HepG2 (cell line): ENCODE data around the gene CD300A. TPM values are rescaled to one million over a fixed set of nuclear protein-coding genes. Genes with fewer than 3 reads are reported as not detected.

Source experiments
- ATF4 ChIP-seq, 2 experiments: fragments of 450-650 bp in 1 of 2; sonication (generic) in 1 of 2; formaldehyde crosslinking; IDR thresholded peaks; 2 replicates each; pipeline versions ENCODE4 v1.5.0 to v1.8.0; 2020 to 2022; ENCODE audit warnings: mild to moderate bottlenecking in 1 of 2, missing genetic modification reagents in 1 of 2
- EEA1 ChIP-seq: sonication (generic); formaldehyde crosslinking; IDR thresholded peaks from 2 replicates; pipeline ENCODE4 v1.5.1; 2020; ENCODE audit warnings: mild to moderate bottlenecking, missing genetic modification reagents, borderline replicate concordance
- EP300 ChIP-seq, 3 experiments: sonication (generic) in 1 of 3; formaldehyde crosslinking in 1 of 3; IDR thresholded peaks; 2 replicates each; pipeline versions ENCODE4 v1.5.1 to v1.6.1; 2011 to 2020; ENCODE audit warnings: low read depth in 2 of 3, low read length in 2 of 3, borderline replicate concordance in 1 of 3, improper control_type of control experiment in 1 of 3, mild to moderate bottlenecking in 1 of 3, missing genetic modification reagents in 1 of 3, moderate library complexity in 1 of 3
- MATR3 ChIP-seq: sonication (generic); formaldehyde crosslinking; IDR thresholded peaks from 2 replicates; pipeline ENCODE4 v1.4.0; 2020; ENCODE audit warnings: missing genetic modification reagents
- MEIS1 ChIP-seq: sonication (generic); formaldehyde crosslinking; IDR thresholded peaks from 2 replicates; pipeline ENCODE4 v1.9.0; 2021; ENCODE audit warnings: mild to moderate bottlenecking, missing genetic modification reagents, moderate library complexity, borderline replicate concordance
- MLXIP ChIP-seq: sonication (generic); formaldehyde crosslinking; IDR thresholded peaks from 2 replicates; pipeline ENCODE4 v1.9.0; 2021; ENCODE audit warnings: missing genetic modification reagents, borderline replicate concordance
- RARG ChIP-seq: sonication (generic); formaldehyde crosslinking; IDR thresholded peaks from 2 replicates; pipeline ENCODE4 v1.4.0; 2020; ENCODE audit warnings: low read depth, mild to moderate bottlenecking, missing genetic modification reagents
- REXO4 ChIP-seq: sonication (generic); formaldehyde crosslinking; IDR thresholded peaks from 2 replicates; pipeline ENCODE4 v1.8.0; 2022; ENCODE audit warnings: missing genetic modification reagents, mild to moderate bottlenecking, borderline replicate concordance
- SIN3B ChIP-seq: fragments of 150-350 bp; IDR thresholded peaks from 2 replicates; pipeline ENCODE4 v1.6.1; 2014; ENCODE audit warnings: low read length
- SMAD3 ChIP-seq: sonication (generic); formaldehyde crosslinking; IDR thresholded peaks from 2 replicates; pipeline ENCODE4 v1.4.0; 2020; ENCODE audit warnings: missing genetic modification reagents
- SNAI1 ChIP-seq: sonication (generic); formaldehyde crosslinking; IDR thresholded peaks from 2 replicates; pipeline ENCODE4 v1.5.0; 2020; ENCODE audit warnings: mild to moderate bottlenecking, missing genetic modification reagents, borderline replicate concordance
- SUZ12 ChIP-seq: fragments of 150-350 bp; IDR thresholded peaks from 2 replicates; pipeline ENCODE4 v1.6.1; 2014; ENCODE audit warnings: low read depth, low read length
- ZKSCAN8 ChIP-seq: IDR thresholded peaks from 2 replicates; pipeline ENCODE4 v1.6.1; 2016; ENCODE audit warnings: borderline replicate concordance, missing genetic modification reagents, missing compliant biosample characterization
- ZNF280D ChIP-seq: sonication (generic); formaldehyde crosslinking; IDR thresholded peaks from 2 replicates; pipeline ENCODE4 v1.5.1; 2020; ENCODE audit warnings: mild to moderate bottlenecking, missing genetic modification reagents
- ZNF333 ChIP-seq: sonication (generic); formaldehyde crosslinking; IDR thresholded peaks from 2 replicates; pipeline ENCODE4 v1.4.0; 2020; ENCODE audit warnings: mild to moderate bottlenecking, missing genetic modification reagents, borderline replicate concordance
- ZNF484 ChIP-seq: sonication (generic); formaldehyde crosslinking; IDR thresholded peaks from 2 replicates; pipeline ENCODE4 v1.5.1; 2020; ENCODE audit warnings: mild to moderate bottlenecking, low read depth, missing genetic modification reagents, borderline replicate concordance
- ZNF513 ChIP-seq: sonication (generic); formaldehyde crosslinking; conservative IDR thresholded peaks from 2 replicates; pipeline ENCODE4 v1.5.0; 2020; ENCODE audit warnings: missing genetic modification reagents
- ZNF883 ChIP-seq: sonication (generic); formaldehyde crosslinking; IDR thresholded peaks from 2 replicates; pipeline ENCODE4 v1.5.1; 2020; ENCODE audit warnings: mild to moderate bottlenecking, missing genetic modification reagents; ENCODE audit errors: not compliant biosample characterization
- polyA plus RNA-seq, 8 experiments: library from polyadenylated mRNA; depleted of rRNA in 3 of 8; stranded (reverse) in 7 of 8; unstranded in 1 of 8; fragments of >200 nt; fragmentation: Illumina TruSeq in 4 of 8; extraction: Trizol in 4 of 8; gene quantifications; 2 replicates each; pipeline versions ENCODE4 v1.2.1 to v1.2.3, GENCODE V29; 2011 to 2016; ENCODE audit warnings: low read depth in 4 of 8, missing spikeins in 1 of 8, mixed read lengths in 1 of 8; ENCODE audit not compliant: insufficient read depth in 1 of 8
- total RNA-seq, 5 experiments: library from RNA; depleted of rRNA; stranded (reverse); fragments of >200 nt; fragmentation: Illumina TruSeq; extraction: Trizol; gene quantifications; 2 replicates each; pipeline ENCODE4 v1.2.3, GENCODE V29; 2016; ENCODE audit warnings: low read depth in 1 of 5

The CD300A gene
- total and polyA plus RNA-seq, 2 of the 13 experiments (the other 11 are each of a cell fraction or from before 2014, with no cell fraction given) = not detected

GRCh38 chr17:74430706-74431567, 35.5 kb upstream of the CD300A start (continued):
- TF ChIP-seq EEA1 (no peak), REXO4 (CRISPR knock-in tag) (no peak), ATF4 (CRISPR knock-in tag; IDR thresholded peaks at IDR 0.05) (peak in 1 of 2 experiments; percentile 13; a peak in 1 of 4 replicates), SIN3B (no peak), SNAI1 (CRISPR knock-in tag) (peak; percentile 73), ZNF484 (peak; percentile 4; the same call in 1 of the 2 replicates), MATR3 (no peak), SMAD3 (peak; percentile 9; the same call in 1 of the 2 replicates), EP300 (IDR thresholded peaks at IDR 0.05; ENCODE audit: low read depth in 2 of 2, low read length in 2 of 2) (peak in 1 of 2 experiments; percentile 55; a peak in 2 of 4 replicates), EP300 (CRISPR knock-in tag; IDR thresholded peaks at IDR 0.05; ENCODE audit: borderline replicate concordance) (peak; percentile 77), MLXIP (0 out of 2 replicates have a peak, but pooled peaks have one; percentile 22), ZNF333 (CRISPR knock-in tag) (0 out of 2 replicates have a peak, but pooled peaks have one; percentile 29), MEIS1 (CRISPR knock-in tag) (no peak), RARG (CRISPR knock-in tag) (0 out of 2 replicates have a peak, but pooled peaks have one; percentile 14), SUZ12 (no peak), ZNF883 (CRISPR knock-in tag) (peak; percentile 64), ZNF280D (CRISPR knock-in tag) (peak; percentile 32; the same call in 1 of the 2 replicates), ZKSCAN8 (CRISPR knock-in tag) (no peak; the same call in 1 of the 2 replicates), ZNF513 (CRISPR knock-in tag) (no peak)
